GM23338 (cell line): ENCODE data around the gene RMC1. TPM values are rescaled to one million over a fixed set of nuclear protein-coding genes. Genes with fewer than 3 reads are reported as not detected.

Experiments
- ATAC-seq: fragments of 200-7000 bp; cut with Tn5 transposase; 3 replicates; pipeline ENCODE4 v1.9.1; 2020
- DNase-seq: peaks from one replicate; pipeline ENCODE4 v3.0.0-alpha.2; 2015; ENCODE audit warnings: low spot score
- H2AFZ ChIP-seq: fragments of 200-600 bp; sonication (generic); 2 replicates; pipeline ENCODE4 v1.8.0; 2016; ENCODE audit warnings: antibody characterized with exemption, mild to moderate bottlenecking, moderate library complexity
- H3F3A ChIP-seq: fragments of 200-600 bp; sonication (generic); replicated peaks from 2 replicates; pipeline ENCODE4 v1.8.0; 2017; ENCODE audit warnings: antibody characterized with exemption, mixed run types, low read depth
- H3K27ac ChIP-seq: fragments of 200-600 bp; sonication (generic); 2 replicates; pipeline ENCODE4 v1.6.1; 2016; ENCODE audit warnings: low read depth
- H3K27me3 ChIP-seq: fragments of 200-600 bp; sonication (generic); 2 replicates; pipeline ENCODE4 v1.8.0; 2016; ENCODE audit warnings: mild to moderate bottlenecking, mixed run types, moderate library complexity; ENCODE audit not compliant: insufficient read depth
- H3K36me3 ChIP-seq: fragments of 200-600 bp; sonication (generic); 2 replicates; pipeline ENCODE4 v1.8.0; 2016; ENCODE audit warnings: mild to moderate bottlenecking; ENCODE audit not compliant: insufficient read depth
- H3K4me1 ChIP-seq: fragments of 200-600 bp; sonication (generic); 2 replicates; pipeline ENCODE4 v1.8.0; 2016; ENCODE audit warnings: mild to moderate bottlenecking, moderate library complexity; ENCODE audit not compliant: insufficient read depth
- H3K4me2 ChIP-seq: fragments of 200-600 bp; sonication (generic); 2 replicates; pipeline ENCODE4 v1.7.1; 2017; ENCODE audit warnings: mixed run types
- H3K4me3 ChIP-seq: fragments of 200-600 bp; sonication (generic); 2 replicates; pipeline ENCODE4 v1.6.1; 2016; ENCODE audit warnings: mixed run types
- H3K79me2 ChIP-seq: fragments of 200-600 bp; sonication (generic); replicated peaks from 2 replicates; pipeline ENCODE4 v1.8.0; 2017; ENCODE audit warnings: mild to moderate bottlenecking; ENCODE audit not compliant: insufficient read depth
- H3K9me2 ChIP-seq: fragments of 200-600 bp; sonication (generic); 2 replicates; pipeline ENCODE4 v1.8.0; 2017; ENCODE audit not compliant: insufficient read depth
- H4K20me1 ChIP-seq: fragments of 200-600 bp; sonication (generic); replicated peaks from 2 replicates; pipeline ENCODE4 v1.8.0; 2017; ENCODE audit warnings: mild to moderate bottlenecking; ENCODE audit not compliant: insufficient read depth
- H3K27ac Mint-ChIP-seq: 2 replicates; pipeline ENCODE4 v1.8.0; 2020; ENCODE audit warnings: inconsistent platforms, mild to moderate bottlenecking, moderate library complexity, mixed read lengths
- H3K27me3 Mint-ChIP-seq: 3 replicates; pipeline ENCODE4 v1.8.0; 2022; ENCODE audit warnings: low read depth, mild to moderate bottlenecking, moderate library complexity, mixed read lengths, inconsistent platforms; ENCODE audit not compliant: insufficient read depth, poor library complexity
- H3K36me3 Mint-ChIP-seq: 3 replicates; pipeline ENCODE4 v1.8.0; 2021; ENCODE audit warnings: low read depth, mild to moderate bottlenecking, inconsistent platforms, moderate library complexity, mixed read lengths
- H3K4me1 Mint-ChIP-seq: 3 replicates; pipeline ENCODE4 v1.8.0; 2020; ENCODE audit warnings: mild to moderate bottlenecking, inconsistent platforms, mixed read lengths
- H3K4me3 Mint-ChIP-seq: 3 replicates; pipeline ENCODE4 v1.8.0; 2021; ENCODE audit warnings: moderate library complexity, mild to moderate bottlenecking, inconsistent platforms, mixed read lengths
- H3K9me3 Mint-ChIP-seq: 3 replicates; pipeline ENCODE4 v1.8.0; 2020; ENCODE audit warnings: moderate library complexity, mild to moderate bottlenecking, inconsistent platforms, mixed read lengths
- CREB1 ChIP-seq: fragments of 250-450 bp; sonication (Bioruptor Pico); IDR thresholded peaks from 2 replicates; pipeline ENCODE4 v1.5.0; 2020; ENCODE audit warnings: low read depth, mild to moderate bottlenecking, moderate library complexity
- EZH2 ChIP-seq: fragments of 200-600 bp; sonication (generic); IDR thresholded peaks from one replicate; pipeline ENCODE4 v1.8.0; 2017; ENCODE audit warnings: antibody characterized with exemption, mild to moderate bottlenecking, low read depth; ENCODE audit not compliant: unreplicated experiment
- EZH2phosphoT487 ChIP-seq: fragments of 200-600 bp; sonication (generic); IDR thresholded peaks from one replicate; pipeline ENCODE4 v1.8.1; 2018; ENCODE audit warnings: antibody characterized with exemption; ENCODE audit not compliant: unreplicated experiment
- JUNB ChIP-seq: IDR thresholded peaks from one replicate; pipeline ENCODE4 v1.6.1; 2016; ENCODE audit warnings: antibody characterized with exemption; ENCODE audit not compliant: unreplicated experiment
- NANOG ChIP-seq: IDR thresholded peaks from 2 replicates; pipeline ENCODE4 v1.6.1; 2016; ENCODE audit warnings: antibody characterized with exemption, borderline replicate concordance
- POLR2AphosphoS5 ChIP-seq: IDR thresholded peaks from 2 replicates; pipeline ENCODE4 v1.6.1; 2016; ENCODE audit warnings: antibody characterized with exemption, low read depth
- STAT1 ChIP-seq: IDR thresholded peaks from one replicate; pipeline ENCODE4 v1.6.1; 2016; ENCODE audit warnings: antibody characterized with exemption; ENCODE audit not compliant: unreplicated experiment
- ZNF114 ChIP-seq: fragments of 250-450 bp; sonication (Bioruptor Pico); IDR thresholded peaks from 2 replicates; pipeline ENCODE4 v1.5.0; 2020; ENCODE audit warnings: mild to moderate bottlenecking, moderate library complexity
- ZNF331 ChIP-seq: fragments of 250-450 bp; sonication (Bioruptor Pico); IDR thresholded peaks from 2 replicates; pipeline ENCODE4 v1.5.0; 2020; ENCODE audit warnings: low read depth, mild to moderate bottlenecking, moderate library complexity
- polyA plus RNA-seq: library from polyadenylated mRNA; unstranded; fragments of >200 nt; fragmentation: Nextera tagmentation; extraction: Ambion mirVana; gene quantifications from 2 replicates; pipeline ENCODE4 v1.2.1, GENCODE V29; 2016
- total RNA-seq: library from RNA; depleted of rRNA; stranded (reverse); fragments of >200 nt; shearing (Covaris generic); gene quantifications from 2 replicates; pipeline ENCODE4 v1.2.3, GENCODE V29; 2014
- TF ChIP-seq, protein P1 (sequence below), 2 experiments: fragments of 200-600 bp in 1 of 2; sonication (generic) in 1 of 2; conservative IDR thresholded peaks; 2 replicates each; pipeline versions ENCODE4 v1.5.1 to v1.6.1; 2016 to 2017; ENCODE audit warnings: antibody characterized with exemption in 2 of 2, low read depth in 2 of 2, mild to moderate bottlenecking in 2 of 2, moderate library complexity in 1 of 2
- TF ChIP-seq, protein P2 (sequence below): fragments of 250-450 bp; sonication (Bioruptor Pico); IDR thresholded peaks from 2 replicates; pipeline ENCODE4 v1.5.0; 2020; ENCODE audit warnings: mild to moderate bottlenecking, moderate library complexity
- TF ChIP-seq, protein P3 (sequence below): IDR thresholded peaks from one replicate; pipeline ENCODE4 v1.6.1; 2018; ENCODE audit warnings: antibody characterized with exemption; ENCODE audit not compliant: unreplicated experiment
- TF ChIP-seq, protein P4 (sequence below): IDR thresholded peaks from 2 replicates; pipeline ENCODE4 v1.6.1; 2016; ENCODE audit warnings: antibody characterized with exemption

Gene RMC1
- total and polyA plus RNA-seq, 2 experiments from 2014 or later: 18.9 to 24.6 TPM

DNA sequence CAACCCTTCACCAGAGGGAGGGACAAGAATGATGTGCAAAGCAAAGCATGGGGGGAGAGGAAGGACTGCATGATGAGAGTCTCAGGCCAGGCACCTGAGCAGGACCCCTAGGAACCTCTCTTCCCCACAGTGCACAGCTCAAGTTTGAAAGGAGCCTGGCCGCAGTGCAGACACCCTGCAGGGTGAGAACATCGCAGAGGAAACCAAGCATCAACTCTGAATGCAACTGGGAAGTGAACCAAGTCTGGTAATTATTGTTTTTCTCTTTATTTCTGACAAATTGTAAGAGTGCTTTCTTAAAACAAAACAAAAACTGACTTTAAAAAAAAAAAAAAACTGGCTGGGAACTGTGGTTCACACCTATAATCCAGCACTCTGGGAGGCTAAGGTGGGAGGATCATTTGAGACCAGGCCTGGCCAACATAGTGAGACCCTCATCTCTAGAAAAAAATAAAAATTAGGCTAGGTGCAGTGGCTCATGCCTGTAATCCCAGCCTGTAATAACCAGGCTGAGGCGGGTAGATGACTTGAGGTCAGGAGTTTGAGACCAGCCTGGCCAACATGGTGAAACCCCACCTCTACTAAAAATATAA, 67.7 kb downstream of the RMC1 start:
- ATAC-seq (no peak), DNase-seq (no peak)
- Histone ChIP-seq H3K9me2 (no peaks in the 10 kb centered on the region), H3K36me3 (peaks cover 41% of the 10 kb centered on the region; the same call in 1 of the 2 replicates), H3K4me2 (no peak overlapping the region), H3K79me2 (peaks cover 18% of the 10 kb centered on the region; the same call in 1 of the 2 replicates), H4K20me1 (peaks cover 3% of the 10 kb centered on the region; the same call in 1 of the 2 replicates), H3K4me1 (peaks cover 6% of the 10 kb centered on the region), H3K27me3 (no peaks in the 10 kb centered on the region), H3K4me3 (no peak overlapping the region), H3K27ac (no peak overlapping the region), H3F3A (no peaks in the 10 kb centered on the region), H2AFZ (no peak overlapping the region)
- Mint-ChIP-seq H3K4me1 (peaks cover 15% of the 10 kb centered on the region; the same call in 2 of the 3 replicates), H3K27ac (no peak overlapping the region), H3K36me3 (peaks cover 38% of the 10 kb centered on the region), H3K27me3 (no peaks in the 10 kb centered on the region), H3K4me3 (no peak overlapping the region), H3K9me3 (no peaks in the 10 kb centered on the region)
- TF ChIP-seq NANOG: no peak
- TF ChIP-seq, protein P1, sequence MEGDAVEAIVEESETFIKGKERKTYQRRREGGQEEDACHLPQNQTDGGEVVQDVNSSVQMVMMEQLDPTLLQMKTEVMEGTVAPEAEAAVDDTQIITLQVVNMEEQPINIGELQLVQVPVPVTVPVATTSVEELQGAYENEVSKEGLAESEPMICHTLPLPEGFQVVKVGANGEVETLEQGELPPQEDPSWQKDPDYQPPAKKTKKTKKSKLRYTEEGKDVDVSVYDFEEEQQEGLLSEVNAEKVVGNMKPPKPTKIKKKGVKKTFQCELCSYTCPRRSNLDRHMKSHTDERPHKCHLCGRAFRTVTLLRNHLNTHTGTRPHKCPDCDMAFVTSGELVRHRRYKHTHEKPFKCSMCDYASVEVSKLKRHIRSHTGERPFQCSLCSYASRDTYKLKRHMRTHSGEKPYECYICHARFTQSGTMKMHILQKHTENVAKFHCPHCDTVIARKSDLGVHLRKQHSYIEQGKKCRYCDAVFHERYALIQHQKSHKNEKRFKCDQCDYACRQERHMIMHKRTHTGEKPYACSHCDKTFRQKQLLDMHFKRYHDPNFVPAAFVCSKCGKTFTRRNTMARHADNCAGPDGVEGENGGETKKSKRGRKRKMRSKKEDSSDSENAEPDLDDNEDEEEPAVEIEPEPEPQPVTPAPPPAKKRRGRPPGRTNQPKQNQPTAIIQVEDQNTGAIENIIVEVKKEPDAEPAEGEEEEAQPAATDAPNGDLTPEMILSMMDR (conservative IDR thresholded peaks at IDR 0.05; ENCODE audit: low read depth in 2 of 2): no peak
- no peak for TF ChIP-seq CREB1 (CRISPR knock-in tag)
- TF ChIP-seq, protein P2, sequence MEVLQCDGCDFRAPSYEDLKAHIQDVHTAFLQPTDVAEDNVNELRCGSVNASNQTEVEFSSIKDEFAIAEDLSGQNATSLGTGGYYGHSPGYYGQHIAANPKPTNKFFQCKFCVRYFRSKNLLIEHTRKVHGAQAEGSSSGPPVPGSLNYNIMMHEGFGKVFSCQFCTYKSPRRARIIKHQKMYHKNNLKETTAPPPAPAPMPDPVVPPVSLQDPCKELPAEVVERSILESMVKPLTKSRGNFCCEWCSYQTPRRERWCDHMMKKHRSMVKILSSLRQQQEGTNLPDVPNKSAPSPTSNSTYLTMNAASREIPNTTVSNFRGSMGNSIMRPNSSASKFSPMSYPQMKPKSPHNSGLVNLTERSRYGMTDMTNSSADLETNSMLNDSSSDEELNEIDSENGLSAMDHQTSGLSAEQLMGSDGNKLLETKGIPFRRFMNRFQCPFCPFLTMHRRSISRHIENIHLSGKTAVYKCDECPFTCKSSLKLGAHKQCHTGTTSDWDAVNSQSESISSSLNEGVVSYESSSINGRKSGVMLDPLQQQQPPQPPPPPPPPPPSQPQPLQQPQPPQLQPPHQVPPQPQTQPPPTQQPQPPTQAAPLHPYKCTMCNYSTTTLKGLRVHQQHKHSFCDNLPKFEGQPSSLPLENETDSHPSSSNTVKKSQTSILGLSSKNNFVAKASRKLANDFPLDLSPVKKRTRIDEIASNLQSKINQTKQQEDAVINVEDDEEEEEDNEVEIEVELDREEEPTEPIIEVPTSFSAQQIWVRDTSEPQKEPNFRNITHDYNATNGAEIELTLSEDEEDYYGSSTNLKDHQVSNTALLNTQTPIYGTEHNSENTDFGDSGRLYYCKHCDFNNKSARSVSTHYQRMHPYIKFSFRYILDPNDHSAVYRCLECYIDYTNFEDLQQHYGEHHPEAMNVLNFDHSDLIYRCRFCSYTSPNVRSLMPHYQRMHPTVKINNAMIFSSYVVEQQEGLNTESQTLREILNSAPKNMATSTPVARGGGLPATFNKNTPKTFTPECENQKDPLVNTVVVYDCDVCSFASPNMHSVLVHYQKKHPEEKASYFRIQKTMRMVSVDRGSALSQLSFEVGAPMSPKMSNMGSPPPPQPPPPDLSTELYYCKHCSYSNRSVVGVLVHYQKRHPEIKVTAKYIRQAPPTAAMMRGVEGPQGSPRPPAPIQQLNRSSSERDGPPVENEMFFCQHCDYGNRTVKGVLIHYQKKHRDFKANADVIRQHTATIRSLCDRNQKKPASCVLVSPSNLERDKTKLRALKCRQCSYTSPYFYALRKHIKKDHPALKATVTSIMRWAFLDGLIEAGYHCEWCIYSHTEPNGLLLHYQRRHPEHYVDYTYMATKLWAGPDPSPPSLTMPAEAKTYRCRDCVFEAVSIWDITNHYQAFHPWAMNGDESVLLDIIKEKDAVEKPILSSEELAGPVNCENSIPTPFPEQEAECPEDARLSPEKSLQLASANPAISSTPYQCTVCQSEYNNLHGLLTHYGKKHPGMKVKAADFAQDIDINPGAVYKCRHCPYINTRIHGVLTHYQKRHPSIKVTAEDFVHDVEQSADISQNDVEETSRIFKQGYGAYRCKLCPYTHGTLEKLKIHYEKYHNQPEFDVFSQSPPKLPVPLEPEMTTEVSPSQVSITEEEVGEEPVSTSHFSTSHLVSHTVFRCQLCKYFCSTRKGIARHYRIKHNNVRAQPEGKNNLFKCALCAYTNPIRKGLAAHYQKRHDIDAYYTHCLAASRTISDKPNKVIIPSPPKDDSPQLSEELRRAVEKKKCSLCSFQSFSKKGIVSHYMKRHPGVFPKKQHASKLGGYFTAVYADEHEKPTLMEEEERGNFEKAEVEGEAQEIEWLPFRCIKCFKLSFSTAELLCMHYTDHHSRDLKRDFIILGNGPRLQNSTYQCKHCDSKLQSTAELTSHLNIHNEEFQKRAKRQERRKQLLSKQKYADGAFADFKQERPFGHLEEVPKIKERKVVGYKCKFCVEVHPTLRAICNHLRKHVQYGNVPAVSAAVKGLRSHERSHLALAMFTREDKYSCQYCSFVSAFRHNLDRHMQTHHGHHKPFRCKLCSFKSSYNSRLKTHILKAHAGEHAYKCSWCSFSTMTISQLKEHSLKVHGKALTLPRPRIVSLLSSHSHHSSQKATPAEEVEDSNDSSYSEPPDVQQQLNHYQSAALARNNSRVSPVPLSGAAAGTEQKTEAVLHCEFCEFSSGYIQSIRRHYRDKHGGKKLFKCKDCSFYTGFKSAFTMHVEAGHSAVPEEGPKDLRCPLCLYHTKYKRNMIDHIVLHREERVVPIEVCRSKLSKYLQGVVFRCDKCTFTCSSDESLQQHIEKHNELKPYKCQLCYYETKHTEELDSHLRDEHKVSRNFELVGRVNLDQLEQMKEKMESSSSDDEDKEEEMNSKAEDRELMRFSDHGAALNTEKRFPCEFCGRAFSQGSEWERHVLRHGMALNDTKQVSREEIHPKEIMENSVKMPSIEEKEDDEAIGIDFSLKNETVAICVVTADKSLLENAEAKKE (CRISPR knock-in tag): no peak
- TF ChIP-seq POLR2AphosphoS5: no peak
- no peak for TF ChIP-seq EZH2
- no peak for TF ChIP-seq JUNB
- TF ChIP-seq, protein P3, sequence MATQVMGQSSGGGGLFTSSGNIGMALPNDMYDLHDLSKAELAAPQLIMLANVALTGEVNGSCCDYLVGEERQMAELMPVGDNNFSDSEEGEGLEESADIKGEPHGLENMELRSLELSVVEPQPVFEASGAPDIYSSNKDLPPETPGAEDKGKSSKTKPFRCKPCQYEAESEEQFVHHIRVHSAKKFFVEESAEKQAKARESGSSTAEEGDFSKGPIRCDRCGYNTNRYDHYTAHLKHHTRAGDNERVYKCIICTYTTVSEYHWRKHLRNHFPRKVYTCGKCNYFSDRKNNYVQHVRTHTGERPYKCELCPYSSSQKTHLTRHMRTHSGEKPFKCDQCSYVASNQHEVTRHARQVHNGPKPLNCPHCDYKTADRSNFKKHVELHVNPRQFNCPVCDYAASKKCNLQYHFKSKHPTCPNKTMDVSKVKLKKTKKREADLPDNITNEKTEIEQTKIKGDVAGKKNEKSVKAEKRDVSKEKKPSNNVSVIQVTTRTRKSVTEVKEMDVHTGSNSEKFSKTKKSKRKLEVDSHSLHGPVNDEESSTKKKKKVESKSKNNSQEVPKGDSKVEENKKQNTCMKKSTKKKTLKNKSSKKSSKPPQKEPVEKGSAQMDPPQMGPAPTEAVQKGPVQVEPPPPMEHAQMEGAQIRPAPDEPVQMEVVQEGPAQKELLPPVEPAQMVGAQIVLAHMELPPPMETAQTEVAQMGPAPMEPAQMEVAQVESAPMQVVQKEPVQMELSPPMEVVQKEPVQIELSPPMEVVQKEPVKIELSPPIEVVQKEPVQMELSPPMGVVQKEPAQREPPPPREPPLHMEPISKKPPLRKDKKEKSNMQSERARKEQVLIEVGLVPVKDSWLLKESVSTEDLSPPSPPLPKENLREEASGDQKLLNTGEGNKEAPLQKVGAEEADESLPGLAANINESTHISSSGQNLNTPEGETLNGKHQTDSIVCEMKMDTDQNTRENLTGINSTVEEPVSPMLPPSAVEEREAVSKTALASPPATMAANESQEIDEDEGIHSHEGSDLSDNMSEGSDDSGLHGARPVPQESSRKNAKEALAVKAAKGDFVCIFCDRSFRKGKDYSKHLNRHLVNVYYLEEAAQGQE: no peak
- TF ChIP-seq ZNF331 (CRISPR knock-in tag): no peak
- no peak for TF ChIP-seq STAT1
- TF ChIP-seq, protein P4, sequence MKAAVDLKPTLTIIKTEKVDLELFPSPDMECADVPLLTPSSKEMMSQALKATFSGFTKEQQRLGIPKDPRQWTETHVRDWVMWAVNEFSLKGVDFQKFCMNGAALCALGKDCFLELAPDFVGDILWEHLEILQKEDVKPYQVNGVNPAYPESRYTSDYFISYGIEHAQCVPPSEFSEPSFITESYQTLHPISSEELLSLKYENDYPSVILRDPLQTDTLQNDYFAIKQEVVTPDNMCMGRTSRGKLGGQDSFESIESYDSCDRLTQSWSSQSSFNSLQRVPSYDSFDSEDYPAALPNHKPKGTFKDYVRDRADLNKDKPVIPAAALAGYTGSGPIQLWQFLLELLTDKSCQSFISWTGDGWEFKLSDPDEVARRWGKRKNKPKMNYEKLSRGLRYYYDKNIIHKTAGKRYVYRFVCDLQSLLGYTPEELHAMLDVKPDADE: no peak
- TF ChIP-seq EZH2phosphoT487: no peak
- TF ChIP-seq ZNF114: no peak
